Testis (tissue), 3 donors: ENCODE data around the gene CCSER2. TPM values are rescaled to one million over a fixed set of nuclear protein-coding genes. Genes with fewer than 3 reads are reported as not detected.
A peak's percentile ranks its signal among the peaks of the same experiment; 100 is the strongest.

Experiments
- DNase-seq: peaks from one replicate; pipeline ENCODE4 v3.0.0-alpha.2; 2019
- H3K27ac ChIP-seq, 2 donors: fragments of 200-600 bp; sonication (generic); one replicate each; pipeline ENCODE4 v1.5.1; 2019
- H3K27me3 ChIP-seq: fragments of 200-600 bp; sonication (generic); one replicate; pipeline ENCODE4 v1.5.1; 2019
- H3K36me3 ChIP-seq: fragments of 200-600 bp; sonication (generic); one replicate; pipeline ENCODE4 v1.5.1; 2017; ENCODE audit warnings: low read depth; ENCODE audit errors: missing control alignments
- H3K4me1 ChIP-seq: fragments of 200-600 bp; sonication (generic); one replicate; pipeline ENCODE4 v1.5.1; 2019
- H3K4me3 ChIP-seq, 2 donors: fragments of 200-600 bp; sonication (generic); one replicate each; pipeline ENCODE4 v1.5.1; 2017 to 2019
- H3K9me3 ChIP-seq: fragments of 200-600 bp; sonication (generic); one replicate; pipeline ENCODE4 v1.5.1; 2017
- CTCF ChIP-seq, 3 experiments: fragments of 450-650 bp in 2 of 3; fragments of 200-600 bp in 1 of 3; sonication (generic) in 1 of 3; IDR thresholded peaks; one replicate each; pipeline ENCODE4 v1.5.1; 2016 to 2019; ENCODE audit warnings: antibody characterized with exemption in 3 of 3, mild to moderate bottlenecking in 2 of 3, moderate library complexity in 1 of 3
- POLR2A ChIP-seq: fragments of 450-650 bp; IDR thresholded peaks from one replicate; pipeline ENCODE4 v1.6.1; 2017; ENCODE audit warnings: antibody characterized with exemption, mild to moderate bottlenecking, moderate library complexity
- WGBS, 2 donors: methylation state at CpG; one replicate each; pipeline ENCODE4 v1.1.5; 2018; 5-methylcytosine and 5-hydroxymethylcytosine counted together
- intact Hi-C: fragments of 100-400 bp; cut with DNase I; formaldehyde crosslinking; loops from one replicate; pipeline ENCODE4 v1.15.1; 2023; ENCODE audit warnings: low total_unique reads
- polyA plus RNA-seq: library from polyadenylated mRNA; stranded (reverse); fragments of 350-450 nt; fragmentation: Illumina TruSeq; extraction: RNeasy Lipid Tissue Mini Kit (QIAGEN cat#74804); gene quantifications from one replicate; pipeline ENCODE4 v1.2.3, GENCODE V29; 2014; ENCODE audit warnings: low read depth, low replicate concordance; ENCODE audit not compliant: insufficient read depth
- total RNA-seq, 2 donors: library from RNA; depleted of rRNA; stranded (reverse); fragments of >200 nt; gene quantifications; one replicate each; pipeline ENCODE4 v1.2.3, GENCODE V29; 2016

The CCSER2 gene
- total and polyA plus RNA-seq, 3 donors from 2014 or later = 65.4 to 148 (median 146) TPM

- DNase-seq = no peak
- intact Hi-C loops = loop anchor here (5.0 to 10.0 kb wide), 2 partner anchors 163 to 271 kb away; no protein-coding TSS in a partner anchor
- no peak overlapping the region for H3K27ac ChIP-seq
- H3K36me3 ChIP-seq = no peaks in the 10 kb centered on the region
- WGBS, 2 donors = 88 to 98% methylated on average over 4 of the region's 4 CpGs
- H3K4me3 ChIP-seq = no peak overlapping the region
- TF ChIP-seq CTCF (IDR thresholded peaks at IDR 0.05) = no peak
- no peak for TF ChIP-seq POLR2A
- H3K9me3 ChIP-seq = no peaks in the 10 kb centered on the region
- H3K4me1 ChIP-seq = peaks cover 8% of the 10 kb centered on the region
- H3K27me3 ChIP-seq = no peaks in the 10 kb centered on the region
These were observed 209.6 kb downstream of the CCSER2 start for GRCh38 chr10:84538036-84538435.

GRCh38 chr10:84539216-84539615 is 210.8 kb downstream of the CCSER2 start:
- Histone ChIP-seq H3K9me3 (no peaks in the 10 kb centered on the region), H3K27ac (no peak overlapping the region), H3K27me3 (no peaks in the 10 kb centered on the region), H3K36me3 (no peaks in the 10 kb centered on the region), H3K4me1 (peaks cover 8% of the 10 kb centered on the region), H3K4me3 (no peak overlapping the region)
- intact Hi-C loops = loop anchor here (5.0 to 10.0 kb wide), 2 partner anchors 164 to 272 kb away; no protein-coding TSS in a partner anchor
- no peak for DNase-seq
- TF ChIP-seq CTCF (IDR thresholded peaks at IDR 0.05) (no peak), POLR2A (no peak)
- WGBS, 2 donors = 81 to 84% methylated on average over 3 of the region's 3 CpGs

GRCh38 chr10:84540022-84540616 is 211.7 kb downstream of the CCSER2 start:
- Histone ChIP-seq H3K36me3 (no peaks in the 10 kb centered on the region), H3K4me1 (peaks cover 8% of the 10 kb centered on the region), H3K4me3 (no peak overlapping the region), H3K9me3 (no peaks in the 10 kb centered on the region), H3K27ac (no peak overlapping the region), H3K27me3 (no peaks in the 10 kb centered on the region)
- intact Hi-C loops = no loop called here
- TF ChIP-seq CTCF (IDR thresholded peaks at IDR 0.05) (no peak), POLR2A (no peak)
- WGBS, 2 donors = 2 to 27% methylated on average over 5 to 8 of the region's 8 CpGs
- DNase-seq = no peak

GRCh38 chr10:84540617-84541288 is 212.4 kb downstream of the CCSER2 start:
- H3K27ac ChIP-seq = no peak overlapping the region
- DNase-seq = peak; percentile 77
- no peaks in the 10 kb centered on the region for H3K36me3 ChIP-seq
- no peaks in the 10 kb centered on the region for H3K27me3 ChIP-seq
- H3K4me1 ChIP-seq = peaks cover 8% of the 10 kb centered on the region
- H3K9me3 ChIP-seq = no peaks in the 10 kb centered on the region
- peak overlapping the region; percentile 47 to 48 for H3K4me3 ChIP-seq
- WGBS, 2 donors = 4 to 20% methylated on average over 9 to 41 of the region's 51 CpGs
- peak; percentile 30 to 81 (median 80) for TF ChIP-seq CTCF (IDR thresholded peaks at IDR 0.05)
- no peak for TF ChIP-seq POLR2A
- intact Hi-C loops = no loop called here
